GM23248 (cell line): ENCODE data around the gene PTPRN2.

Source experiments
- EZH2 ChIP-seq: fragments of 200-600 bp; sonication (generic); IDR thresholded peaks from 2 replicates; pipeline ENCODE4 v1.6.1; 2018; ENCODE audit warnings: antibody characterized with exemption, mild to moderate bottlenecking; ENCODE audit not compliant: insufficient read depth, poor library complexity, severe bottlenecking
- EZH2phosphoT487 ChIP-seq: fragments of 200-600 bp; sonication (generic); IDR thresholded peaks from 2 replicates; pipeline ENCODE4 v1.6.1; 2018; ENCODE audit warnings: antibody characterized with exemption, moderate library complexity, mild to moderate bottlenecking, low read depth; ENCODE audit not compliant: insufficient read depth

GRCh38 chr7:157906583-157906982 is 681.0 kb downstream of the PTPRN2 start:
- TF ChIP-seq EZH2 (no peak), EZH2phosphoT487 (no peak)
